NCI-H2227 (cell line): ENCODE data around the gene VPS13D.
"Not testable (repeated sequence)": the region's sequence is repeated elsewhere in the genome, so short reads cannot be mapped to it uniquely, and the experiment has no call there.

Experiments
- DNase-seq: peaks from one replicate; lab custom pipeline; 2025; ENCODE audit not compliant: unreplicated experiment; lab: John Stamatoyannopoulos, UW

Gene VPS13D

DNA sequence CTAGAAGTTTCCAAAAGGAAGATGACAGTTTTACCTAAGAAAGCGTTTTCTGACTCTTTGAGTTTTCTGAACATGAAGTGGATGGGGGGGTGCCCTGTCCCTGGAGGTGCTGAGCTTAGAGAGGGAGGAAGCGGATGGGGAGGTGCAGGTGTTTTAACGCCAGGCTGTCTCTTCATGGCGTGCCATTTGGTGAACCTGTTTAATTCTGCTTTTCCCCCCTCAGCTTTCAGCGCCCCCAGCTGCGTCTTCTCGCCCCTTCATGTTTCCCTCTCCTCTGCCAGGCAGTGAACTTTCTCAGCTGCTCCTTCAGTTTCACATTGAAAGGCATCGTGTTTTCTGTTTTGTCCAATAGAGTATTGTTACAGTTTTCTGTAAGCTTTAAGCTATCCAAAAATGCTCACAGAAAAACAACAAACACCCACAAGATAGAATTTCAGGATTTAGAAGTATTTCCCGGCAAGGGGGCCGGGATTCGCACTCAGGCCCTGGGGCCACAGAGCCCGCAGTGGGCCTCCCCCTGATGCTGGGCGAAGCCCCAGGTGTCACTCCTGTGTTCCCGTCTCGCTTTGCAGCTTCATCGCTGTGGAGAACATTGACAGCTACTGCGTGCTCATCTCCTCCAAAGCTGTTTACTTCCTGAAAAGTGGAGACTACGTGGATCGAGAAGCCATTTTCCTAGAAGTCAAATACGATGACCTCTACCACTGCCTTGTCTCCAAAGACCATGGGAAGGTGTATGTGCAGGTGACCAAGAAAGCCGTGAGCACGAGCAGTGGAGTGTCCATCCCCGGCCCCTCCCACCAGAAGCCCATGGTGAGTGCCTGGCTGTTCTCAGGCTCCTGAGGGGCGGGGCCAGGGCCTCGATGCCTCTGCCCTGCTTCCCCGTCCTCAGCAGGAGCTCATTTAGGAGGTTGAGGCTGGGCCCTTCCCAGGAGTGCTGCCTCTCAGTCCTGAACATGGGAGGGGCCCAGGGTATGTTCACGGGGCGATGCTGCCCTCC lies 276.8 kb downstream of the VPS13D start:
- DNase-seq = no peak

GRCh38 chr1:12507631-12508030 lies 277.8 kb downstream of the VPS13D start:
- no peak for DNase-seq

DNA sequence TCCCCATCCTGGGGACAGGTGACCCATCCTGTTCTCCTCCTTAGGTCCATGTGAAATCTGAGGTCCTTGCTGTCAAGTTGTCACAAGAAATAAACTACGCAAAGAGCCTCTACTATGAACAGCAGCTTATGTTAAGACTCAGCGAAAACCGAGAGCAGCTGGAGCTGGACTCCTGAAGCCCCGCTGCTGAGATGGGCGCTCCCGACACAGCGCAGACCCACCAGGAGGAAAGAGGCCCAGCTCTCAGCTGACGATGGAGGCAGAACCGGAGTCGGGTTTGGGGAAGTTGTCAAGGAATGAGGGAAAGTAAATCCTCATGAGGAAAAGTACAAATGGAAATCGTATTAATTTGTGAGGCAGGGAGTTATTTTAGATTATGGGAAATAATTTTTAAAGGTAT lies 279.0 kb downstream of the VPS13D start:
- DNase-seq = no peak

GRCh38 chr1:12511128-12511484 lies 281.3 kb downstream of the VPS13D start:
- no peak for DNase-seq

DNA sequence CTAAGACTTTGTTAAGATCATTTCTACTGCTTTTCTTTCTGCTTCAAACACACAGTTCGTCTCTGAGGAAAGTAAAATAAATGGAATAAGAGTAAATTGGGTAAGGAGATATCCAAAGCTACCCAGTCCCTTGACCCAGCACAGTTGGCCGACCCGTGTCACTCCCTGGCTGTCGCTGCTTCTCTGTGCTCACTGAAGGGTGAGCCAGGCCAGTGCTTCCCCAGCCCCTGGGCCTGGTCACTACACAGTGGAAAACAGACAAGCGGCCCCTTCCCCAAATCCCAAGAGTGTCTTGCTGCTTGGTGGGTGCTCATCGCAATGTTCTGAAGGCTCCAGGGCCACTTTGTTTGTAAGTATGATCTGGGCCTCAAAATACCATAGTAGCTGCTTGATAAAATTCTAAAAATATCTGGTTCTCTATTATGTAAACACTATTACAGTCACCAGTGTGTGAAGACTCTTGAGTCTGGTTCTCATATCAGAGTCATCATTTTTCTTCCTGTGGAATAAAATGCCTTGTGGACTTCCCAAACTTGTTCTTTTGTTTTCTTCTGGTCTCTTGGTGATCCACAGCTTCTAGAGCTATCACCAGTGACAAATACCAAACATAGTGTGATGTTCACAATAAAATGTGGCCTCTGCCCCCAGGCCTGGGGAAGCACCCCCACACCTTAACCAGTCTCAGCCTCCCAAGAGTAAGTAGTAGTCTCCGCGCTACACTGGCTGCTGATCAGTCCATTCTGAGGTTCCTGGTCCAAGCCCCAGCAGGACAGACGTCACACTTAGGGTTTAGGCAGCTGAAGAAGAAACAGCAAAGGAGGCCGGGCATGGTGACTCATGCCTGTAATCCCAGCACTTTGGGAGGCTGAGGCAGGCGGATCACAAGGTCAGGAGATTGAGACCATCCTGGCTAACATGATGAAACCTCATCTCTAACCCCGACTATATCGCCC lies 282.0 kb downstream of the VPS13D start:
- DNase-seq = no peak

DNA sequence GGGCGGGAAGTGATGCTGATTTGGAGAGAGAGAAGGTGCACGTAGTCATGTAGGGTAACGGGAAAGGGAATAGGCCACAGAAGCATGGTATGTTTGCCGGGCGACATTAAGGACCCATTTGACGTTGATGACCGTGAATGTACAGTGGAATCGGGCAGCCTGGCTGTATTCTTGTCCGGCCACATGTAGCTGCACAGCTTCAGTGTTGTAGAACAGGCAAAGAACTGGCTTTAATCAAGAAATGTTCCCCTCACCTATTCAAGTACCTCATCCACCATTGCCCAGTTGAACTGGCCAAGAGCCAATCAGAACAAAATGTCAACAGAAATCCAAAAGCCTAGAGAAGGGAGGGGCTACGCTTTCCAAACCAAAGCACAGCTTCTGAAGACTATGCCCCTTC lies 283.4 kb downstream of the VPS13D start:
- DNase-seq = no peak

GRCh38 chr1:12514590-12514989 lies 284.8 kb downstream of the VPS13D start:
- no peak for DNase-seq

- no peak for DNase-seq
Measured at GRCh38 chr1:12515234-12515633, 285.4 kb downstream of the VPS13D start.

GRCh38 chr1:12516741-12517140 lies 286.9 kb downstream of the VPS13D start:
- DNase-seq = no peak

DNA sequence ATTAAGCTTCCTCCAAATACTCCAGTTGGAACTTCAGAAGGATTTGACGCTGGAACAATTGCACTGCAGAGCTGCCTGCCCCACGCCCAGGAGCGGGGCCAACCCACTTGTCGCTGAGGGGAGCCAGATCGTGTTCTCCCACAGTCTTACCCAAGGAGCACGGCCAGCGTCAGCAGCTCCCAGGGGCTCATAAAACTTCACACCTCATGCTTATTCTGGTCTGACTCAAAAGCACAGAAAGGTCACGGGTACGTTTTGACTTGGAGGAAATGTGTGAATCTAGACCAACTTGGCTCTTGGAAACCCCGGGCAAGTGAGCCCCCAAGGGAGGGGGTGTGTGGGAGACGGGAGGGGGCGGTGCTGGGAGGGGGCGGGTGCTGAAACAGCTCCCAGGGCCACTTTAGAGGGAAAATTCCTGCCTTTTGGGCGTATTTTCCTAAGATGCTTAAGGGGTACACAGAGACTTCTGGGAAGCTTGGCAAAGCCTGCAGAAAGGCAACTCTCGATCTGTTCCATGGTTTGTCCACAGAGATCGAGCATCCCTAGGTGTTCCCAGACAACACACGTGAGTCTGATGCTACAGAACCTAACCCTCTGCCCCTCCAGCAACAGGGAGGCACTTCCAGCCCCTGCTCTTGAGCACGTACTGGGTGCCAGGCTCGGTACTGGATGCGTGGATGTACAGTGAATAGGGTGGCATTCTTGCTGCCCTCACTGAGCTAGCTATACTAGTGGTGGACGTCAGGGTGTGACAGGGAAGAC lies 289.3 kb downstream of the VPS13D start:
- no peak for DNase-seq

- DNase-seq = no peak
Measured at GRCh38 chr1:12519693-12520364, 290.0 kb downstream of the VPS13D start.

DNA sequence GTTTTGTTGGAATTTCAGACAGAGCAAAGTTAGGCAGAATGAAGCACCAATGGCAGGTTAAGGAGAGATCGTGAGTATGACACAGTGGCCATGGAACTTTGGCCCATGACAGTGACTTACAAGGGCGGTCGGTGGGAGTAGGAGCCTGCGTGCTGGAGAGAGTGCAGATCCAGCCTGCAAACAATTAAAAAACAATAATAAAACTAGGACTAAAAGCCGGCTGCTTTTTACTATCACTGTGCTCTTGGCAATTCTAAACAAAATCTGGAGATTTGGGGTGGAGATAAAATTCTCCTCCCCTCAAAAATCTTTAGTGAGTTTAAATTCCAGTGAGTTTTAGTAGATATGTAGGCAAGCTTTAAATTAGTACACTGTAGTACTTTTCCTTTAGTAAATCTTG lies 291.3 kb downstream of the VPS13D start:
- no peak for DNase-seq

- DNase-seq = not testable (repeated sequence)
Measured at GRCh38 chr1:12522780-12523179, 292.9 kb downstream of the VPS13D start.

- DNase-seq = no peak
Measured at GRCh38 chr1:12524266-12524665, 294.4 kb downstream of the VPS13D start.

DNA sequence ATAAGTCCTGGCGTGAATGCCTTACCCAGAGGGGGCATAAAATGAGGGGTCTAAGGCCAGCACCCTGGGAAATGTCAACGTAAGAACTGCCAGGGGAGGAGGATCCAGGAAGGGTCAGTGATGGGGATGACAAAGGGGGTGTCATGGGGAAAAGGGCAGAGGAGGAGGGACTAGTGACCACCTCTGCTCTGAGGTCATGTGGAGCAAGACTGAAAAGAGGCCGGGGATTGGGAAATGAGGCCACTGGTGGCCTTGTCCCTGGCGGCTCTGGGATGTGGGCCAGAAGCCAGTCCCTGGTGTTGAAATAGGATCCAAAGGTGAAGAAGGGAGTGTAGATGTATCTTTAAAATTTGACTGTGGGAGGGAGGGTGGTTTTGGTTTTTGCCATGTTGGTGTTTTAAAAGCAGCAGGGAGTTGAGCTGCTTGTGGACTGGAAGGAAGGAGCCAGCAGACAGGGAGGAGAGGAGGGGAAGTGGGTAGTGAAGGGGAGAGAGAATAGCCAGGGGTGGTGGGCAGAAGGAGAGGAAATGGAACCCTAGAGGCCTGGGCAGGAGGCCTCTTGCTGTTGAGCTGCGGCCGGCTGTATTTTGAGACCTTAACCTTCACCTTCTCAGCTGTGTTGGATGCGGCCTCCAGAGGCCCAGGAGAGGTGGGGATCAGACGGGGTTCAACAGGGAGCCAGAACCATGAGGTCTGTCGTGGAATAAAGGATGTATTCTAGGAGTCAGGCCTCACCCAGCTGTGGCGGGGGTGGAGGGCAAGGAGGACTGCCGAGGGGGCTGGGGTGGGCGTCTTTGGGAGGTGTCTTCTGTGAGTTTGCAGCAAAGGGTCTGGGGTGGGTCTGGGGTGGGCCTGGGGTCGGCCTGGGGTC lies 295.7 kb downstream of the VPS13D start:
- DNase-seq = no peak

DNA sequence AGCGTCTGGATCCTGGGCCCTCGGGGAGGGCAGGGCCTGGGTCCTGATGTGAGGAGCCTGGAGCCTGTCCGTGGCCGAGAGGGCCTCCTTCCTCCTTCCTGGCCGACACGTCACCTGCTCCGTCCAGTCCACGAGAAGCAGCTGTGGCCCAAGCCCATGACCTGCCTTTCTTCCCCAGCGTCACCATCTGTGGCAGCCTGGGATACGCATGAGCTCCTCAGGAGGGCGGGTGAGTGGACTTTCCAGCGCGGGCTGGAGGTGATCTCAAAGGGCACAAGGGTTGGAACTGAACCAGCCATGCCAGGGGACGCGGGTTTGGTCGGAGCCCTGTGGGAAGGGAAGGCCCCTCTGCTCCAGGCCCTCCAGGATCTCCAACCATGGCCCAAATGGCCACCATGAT lies 297.7 kb downstream of the VPS13D start:
- no peak for DNase-seq

GRCh38 chr1:12528021-12528852 lies 298.4 kb downstream of the VPS13D start:
- DNase-seq = no peak

DNA sequence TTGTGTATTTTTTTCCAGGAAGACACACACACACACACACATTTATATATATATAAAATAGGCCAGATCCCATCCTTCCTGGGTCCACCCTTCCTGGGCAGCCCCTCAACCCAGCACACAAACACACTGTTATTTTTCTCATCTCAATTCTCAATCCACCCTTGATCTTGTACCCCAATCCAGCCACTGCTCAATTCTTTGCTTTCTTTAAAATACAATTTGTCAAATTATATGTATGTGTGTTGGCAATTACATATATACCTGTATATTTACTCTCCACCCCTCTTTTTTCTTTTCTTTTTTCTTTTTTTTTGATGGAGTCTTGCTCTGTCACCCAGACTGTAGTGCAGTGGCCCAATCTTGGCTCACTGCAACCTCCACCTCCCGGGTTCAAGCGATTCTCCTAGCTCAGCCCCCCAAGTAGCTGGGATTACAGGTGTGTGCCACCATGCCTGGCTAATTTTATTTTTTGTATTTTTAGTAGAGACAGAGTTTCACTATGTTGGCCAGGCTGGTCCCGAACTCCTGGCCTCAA lies 299.9 kb downstream of the VPS13D start:
- DNase-seq = no peak
